B cell (primary cell): ENCODE measurements around the gene PAK2.

Source experiments
- EZH2 ChIP-seq: IDR thresholded peaks from 2 replicates; pipeline ENCODE4 v1.6.1; 2012; ENCODE audit warnings: borderline replicate concordance, low read depth, mild to moderate bottlenecking, moderate library complexity, low read length; ENCODE audit not compliant: insufficient read depth, poor library complexity, severe bottlenecking
- TF ChIP-seq, protein P1 (sequence below): fragments of 200-600 bp; IDR thresholded peaks from one replicate; pipeline ENCODE4 v1.8.0; 2022; ENCODE audit warnings: antibody characterized with exemption, mild to moderate bottlenecking

DNA sequence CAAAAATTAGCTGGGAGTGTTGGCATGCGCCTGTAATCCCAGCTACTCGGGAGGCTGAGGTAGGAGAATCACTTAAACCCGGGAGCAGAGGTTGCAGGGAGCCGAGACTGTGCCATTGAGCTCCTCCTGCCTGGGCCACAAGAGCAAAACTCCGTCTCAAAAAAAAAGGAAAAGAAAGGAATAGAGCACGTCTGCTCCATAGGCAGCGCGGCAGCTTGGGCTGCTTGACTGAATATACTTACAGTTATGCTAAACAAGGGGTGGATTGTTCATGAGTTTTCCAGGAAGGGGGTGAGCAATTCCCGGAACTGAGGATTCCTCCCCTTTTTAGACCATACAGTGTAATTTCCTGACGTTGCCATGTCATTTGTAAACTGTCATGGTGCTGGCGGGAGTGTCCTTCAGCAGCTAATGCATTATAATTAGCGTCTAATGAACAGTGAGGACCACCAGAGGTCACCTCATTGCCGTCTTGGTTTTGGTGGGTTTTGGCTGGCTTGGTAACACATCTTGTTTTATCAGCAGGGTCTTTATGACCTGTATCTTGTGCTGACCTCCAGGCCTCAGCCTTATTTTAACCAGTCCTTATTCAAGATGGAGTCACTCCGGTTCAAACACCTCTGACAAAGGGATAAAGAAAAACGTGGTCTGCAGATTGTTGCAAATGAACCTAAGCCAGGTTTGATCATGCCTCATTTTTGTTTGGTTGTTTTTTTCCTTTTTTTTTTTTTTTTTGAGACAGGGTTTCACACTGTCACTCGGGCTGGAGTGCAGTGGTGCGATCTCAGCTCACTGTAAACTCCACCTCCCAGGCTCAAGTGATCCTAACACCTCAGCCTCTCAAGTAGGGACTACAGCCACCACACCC lies 103.1 kb downstream of the PAK2 start:
- TF ChIP-seq, protein P1, sequence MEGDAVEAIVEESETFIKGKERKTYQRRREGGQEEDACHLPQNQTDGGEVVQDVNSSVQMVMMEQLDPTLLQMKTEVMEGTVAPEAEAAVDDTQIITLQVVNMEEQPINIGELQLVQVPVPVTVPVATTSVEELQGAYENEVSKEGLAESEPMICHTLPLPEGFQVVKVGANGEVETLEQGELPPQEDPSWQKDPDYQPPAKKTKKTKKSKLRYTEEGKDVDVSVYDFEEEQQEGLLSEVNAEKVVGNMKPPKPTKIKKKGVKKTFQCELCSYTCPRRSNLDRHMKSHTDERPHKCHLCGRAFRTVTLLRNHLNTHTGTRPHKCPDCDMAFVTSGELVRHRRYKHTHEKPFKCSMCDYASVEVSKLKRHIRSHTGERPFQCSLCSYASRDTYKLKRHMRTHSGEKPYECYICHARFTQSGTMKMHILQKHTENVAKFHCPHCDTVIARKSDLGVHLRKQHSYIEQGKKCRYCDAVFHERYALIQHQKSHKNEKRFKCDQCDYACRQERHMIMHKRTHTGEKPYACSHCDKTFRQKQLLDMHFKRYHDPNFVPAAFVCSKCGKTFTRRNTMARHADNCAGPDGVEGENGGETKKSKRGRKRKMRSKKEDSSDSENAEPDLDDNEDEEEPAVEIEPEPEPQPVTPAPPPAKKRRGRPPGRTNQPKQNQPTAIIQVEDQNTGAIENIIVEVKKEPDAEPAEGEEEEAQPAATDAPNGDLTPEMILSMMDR, result no peak
- no peak for TF ChIP-seq EZH2
